Gastroesophageal sphincter (tissue), 4 donors: ENCODE results near the gene PIAS4. TPM values are rescaled to one million over a fixed set of nuclear protein-coding genes. Genes with fewer than 3 reads are reported as not detected.

Source experiments
- ATAC-seq: fragments of 150-250 bp; one replicate; pipeline ENCODE4 v1.9.1; 2016; ENCODE audit warnings: mild to moderate bottlenecking, moderate library complexity
- H3K27ac ChIP-seq, 4 donors: fragments of 200-600 bp; sonication (generic) in 3 of 4; 1 replicate in 3 of 4; 2 replicates in 1 of 4; pipeline ENCODE4 v1.5.1; 2016 to 2019
- H3K27me3 ChIP-seq: fragments of 200-600 bp; sonication (generic); one replicate; pipeline ENCODE4 v1.5.1; 2019
- H3K36me3 ChIP-seq, 2 donors: fragments of 200-600 bp; sonication (generic); one replicate each; pipeline ENCODE4 v1.5.1; 2019; ENCODE audit warnings: control low read depth in 1 of 2
- H3K4me1 ChIP-seq, 3 donors: fragments of 200-600 bp; sonication (generic); 1 replicate in 2 of 3; 2 replicates in 1 of 3; pipeline ENCODE4 v1.5.1; 2016 to 2019; ENCODE audit warnings: control low read depth in 2 of 3
- H3K4me3 ChIP-seq, 2 donors: fragments of 200-600 bp; sonication (generic); one replicate each; pipeline ENCODE4 v1.5.1; 2019; ENCODE audit warnings: mild to moderate bottlenecking in 1 of 2, moderate library complexity in 1 of 2
- H3K9me3 ChIP-seq, 3 donors: fragments of 200-600 bp; sonication (generic); one replicate each; pipeline ENCODE4 v1.5.1; 2017 to 2019; ENCODE audit warnings: control low read depth in 2 of 3
- CTCF ChIP-seq, 4 experiments: fragments of 200-600 bp in 2 of 4; fragments of 450-650 bp in 2 of 4; sonication (generic) in 1 of 4; IDR thresholded peaks; one replicate each; pipeline ENCODE4 v1.5.1; 2017 to 2019; ENCODE audit warnings: antibody characterized with exemption in 4 of 4, mild to moderate bottlenecking in 2 of 4, moderate library complexity in 2 of 4
- EP300 ChIP-seq: sonication (generic); formaldehyde crosslinking; IDR thresholded peaks from one replicate; pipeline ENCODE4 v1.6.1; 2017; ENCODE audit warnings: antibody characterized with exemption, mild to moderate bottlenecking
- POLR2A ChIP-seq, 2 donors: fragments of 450-650 bp; IDR thresholded peaks; one replicate each; pipeline ENCODE4 v1.6.1; 2017; ENCODE audit warnings: antibody characterized with exemption in 2 of 2, mild to moderate bottlenecking in 2 of 2, moderate library complexity in 1 of 2
- POLR2AphosphoS5 ChIP-seq: sonication (generic); formaldehyde crosslinking; IDR thresholded peaks from one replicate; pipeline ENCODE4 v1.6.1; 2017; ENCODE audit warnings: antibody characterized with exemption
- WGBS, 2 donors: methylation state at CpG; one replicate each; pipeline ENCODE4 v1.1.5; 2018; ENCODE audit warnings: low coverage in 1 of 2; 5-methylcytosine and 5-hydroxymethylcytosine counted together
- total RNA-seq, 4 donors: library from RNA; depleted of rRNA; stranded (reverse); fragments of >200 nt; gene quantifications; one replicate each; pipeline ENCODE4 v1.1.0, GENCODE V29; 2016

Gene PIAS4, protein sequence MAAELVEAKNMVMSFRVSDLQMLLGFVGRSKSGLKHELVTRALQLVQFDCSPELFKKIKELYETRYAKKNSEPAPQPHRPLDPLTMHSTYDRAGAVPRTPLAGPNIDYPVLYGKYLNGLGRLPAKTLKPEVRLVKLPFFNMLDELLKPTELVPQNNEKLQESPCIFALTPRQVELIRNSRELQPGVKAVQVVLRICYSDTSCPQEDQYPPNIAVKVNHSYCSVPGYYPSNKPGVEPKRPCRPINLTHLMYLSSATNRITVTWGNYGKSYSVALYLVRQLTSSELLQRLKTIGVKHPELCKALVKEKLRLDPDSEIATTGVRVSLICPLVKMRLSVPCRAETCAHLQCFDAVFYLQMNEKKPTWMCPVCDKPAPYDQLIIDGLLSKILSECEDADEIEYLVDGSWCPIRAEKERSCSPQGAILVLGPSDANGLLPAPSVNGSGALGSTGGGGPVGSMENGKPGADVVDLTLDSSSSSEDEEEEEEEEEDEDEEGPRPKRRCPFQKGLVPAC
- 10 to 100 TPM; 15.3 to 26.4 (median 16.8) TPM for total RNA-seq

GRCh38 chr19:4007021-4007835, at the start of gene PIAS4:
TSS of gene PIAS4 (plus strand) at chr19:4007736. CDS start at chr19:4007761, 25 bp downstream.
- no peaks in the 10 kb centered on the region for H3K27me3 ChIP-seq
- WGBS, 2 donors = 0% methylated on average over 1 to 2 of the region's 91 CpGs
- H3K4me3 ChIP-seq = peak within 1 kb of the TSS; percentile 84 to 100
- TF ChIP-seq POLR2A (IDR thresholded peaks at IDR 0.05) = peak; percentile 38 to 42
- peak in 3 of 4 experiments; percentile 10 to 35 (median 20) for TF ChIP-seq CTCF (IDR thresholded peaks at IDR 0.05)
- TF ChIP-seq EP300 = no peak
- peak; percentile 36 for TF ChIP-seq POLR2AphosphoS5
- peak within 1 kb of the TSS; percentile 78 to 97 (median 94) for H3K27ac ChIP-seq
- peaks cover 0 to 54% (median 35%) of the 10 kb centered on the region in 3 donors for H3K4me1 ChIP-seq
- H3K9me3 ChIP-seq = no peaks in the 10 kb centered on the region
- peaks cover 0 to 6% of the 10 kb centered on the region in 2 donors for H3K36me3 ChIP-seq
- peak; percentile 97 for ATAC-seq

DNA sequence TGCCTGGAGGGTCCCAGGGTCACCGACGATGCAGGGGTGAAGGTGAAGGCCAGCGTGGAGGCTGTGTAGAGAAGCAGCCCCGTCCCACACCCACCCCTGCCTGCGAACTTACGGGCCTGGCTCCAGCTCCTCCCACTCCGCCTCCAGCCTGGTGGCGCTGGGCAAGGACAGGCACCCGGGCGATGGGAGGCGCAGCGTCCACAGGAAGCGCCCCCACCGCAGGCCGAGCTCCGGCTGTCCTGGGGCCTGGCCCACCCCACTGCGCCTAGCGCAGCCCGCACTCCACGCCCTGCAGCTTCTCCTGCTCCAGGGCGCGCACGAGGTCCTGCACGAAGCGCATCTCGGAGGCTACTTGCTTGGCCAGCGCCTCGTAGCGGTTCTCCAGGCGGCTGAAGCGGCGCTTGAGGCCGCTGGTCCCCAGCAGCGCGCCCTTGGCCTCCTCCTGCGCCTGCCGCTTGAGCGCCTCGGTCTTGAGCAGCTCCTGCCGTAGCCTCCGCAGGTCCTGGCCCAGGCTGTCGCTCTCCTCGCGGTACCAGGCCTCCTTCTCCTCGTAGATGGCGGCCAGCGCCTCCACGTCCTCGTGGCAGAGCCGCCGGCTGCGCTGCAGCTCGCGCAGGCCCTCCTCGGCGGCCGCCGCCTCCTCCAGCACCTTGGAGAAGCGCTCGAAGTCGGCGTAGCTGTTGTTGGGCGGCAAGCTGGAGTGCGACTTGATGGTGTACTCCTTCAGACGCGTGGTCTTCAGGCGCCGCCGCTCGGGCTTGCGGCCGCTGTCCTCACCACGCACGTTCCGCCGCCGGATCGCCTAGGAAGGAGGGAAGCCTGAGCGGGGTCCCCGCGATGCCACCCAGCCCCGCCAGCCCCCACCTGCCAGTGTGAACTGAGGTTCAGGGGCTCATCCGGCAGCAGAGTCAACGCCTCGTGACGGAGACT, 48.4 kb upstream of the PIAS4 start:
- TF ChIP-seq POLR2AphosphoS5 (peak; percentile 12), EP300 (no peak)
- no peaks in the 10 kb centered on the region for H3K9me3 ChIP-seq
- no peak overlapping the region for H3K4me3 ChIP-seq
- WGBS, 2 donors = 96% methylated on average over 14 of the region's 86 CpGs; no CpG with 5 or more reads in 1 of the 2 donors
- H3K4me1 ChIP-seq = peaks cover 0 to 40% (median 2%) of the 10 kb centered on the region in 3 donors
- H3K36me3 ChIP-seq = peaks cover 0 to 88% of the 10 kb centered on the region in 2 donors
- H3K27ac ChIP-seq = peak overlapping the region in 2 of 4 donors; percentile 19 to 90
- ATAC-seq = no peak
- no peaks in the 10 kb centered on the region for H3K27me3 ChIP-seq

- H3K4me1 ChIP-seq = peaks cover 0 to 40% (median 0%) of the 10 kb centered on the region in 3 donors
- peaks cover 0 to 94% of the 10 kb centered on the region in 2 donors for H3K36me3 ChIP-seq
- H3K9me3 ChIP-seq = no peaks in the 10 kb centered on the region
- no peak for ATAC-seq
- H3K4me3 ChIP-seq = no peak overlapping the region
- H3K27me3 ChIP-seq = no peaks in the 10 kb centered on the region
- peak overlapping the region in 3 of 4 donors; percentile 17 to 56 (median 38) for H3K27ac ChIP-seq
- no CpG with 5 or more reads among the region's 15 CpGs for WGBS, 2 donors
- no peak for TF ChIP-seq POLR2A (IDR thresholded peaks at IDR 0.05)
- TF ChIP-seq POLR2AphosphoS5 = no peak
- TF ChIP-seq CTCF (IDR thresholded peaks at IDR 0.05) = no peak
These were observed 47.8 kb upstream of the PIAS4 start for GRCh38 chr19:3959766-3960131.

GRCh38 chr19:3961007-3961406, 46.5 kb upstream of the PIAS4 start:
- no CpG with 5 or more reads among the region's 24 CpGs for WGBS, 2 donors

More at GRCh38 chr19:3961007-3961406, 46.5 kb upstream of the PIAS4 start:
- H3K9me3 ChIP-seq = no peaks in the 10 kb centered on the region
- H3K4me3 ChIP-seq = no peak overlapping the region
- TF ChIP-seq POLR2AphosphoS5 (no peak), CTCF (IDR thresholded peaks at IDR 0.05) (no peak), EP300 (no peak), POLR2A (IDR thresholded peaks at IDR 0.05) (no peak)
- no peak for ATAC-seq
- no peaks in the 10 kb centered on the region for H3K27me3 ChIP-seq
- peaks cover 0 to 100% of the 10 kb centered on the region in 2 donors for H3K36me3 ChIP-seq
- H3K27ac ChIP-seq = peak overlapping the region in 3 of 4 donors; percentile 38 to 57 (median 56)
- peaks cover 0 to 40% (median 2%) of the 10 kb centered on the region in 3 donors for H3K4me1 ChIP-seq
